H1 (cell line): Measurements from ENCODE around the gene PRR30. TPM values are rescaled to one million over a fixed set of nuclear protein-coding genes. Genes with fewer than 3 reads are reported as not detected.

ENCODE experiments used
- CHD7 ChIP-seq: fragments of 300-600 bp; sonication (generic); IDR thresholded peaks from 2 replicates; pipeline ENCODE4 v1.7.1; 2012; ENCODE audit warnings: low read length, moderate library complexity, mild to moderate bottlenecking, inconsistent platforms; ENCODE audit not compliant: insufficient replicate concordance
- HDAC6 ChIP-seq: IDR thresholded peaks from one replicate; pipeline ENCODE4 v1.7.1; 2012; ENCODE audit warnings: low read depth, mild to moderate bottlenecking, inconsistent platforms, low read length, moderate library complexity
- KDM1A ChIP-seq: fragments of 200-600, 300-600 bp; sonication (generic); IDR thresholded peaks from 2 replicates; pipeline ENCODE4 v1.7.1; 2016; ENCODE audit warnings: mild to moderate bottlenecking, low read length, borderline replicate concordance
- NRF1 ChIP-seq: IDR thresholded peaks from 2 replicates; pipeline ENCODE4 v1.6.1; 2011; ENCODE audit warnings: mild to moderate bottlenecking, low read depth, low read length, improper control_type of control experiment
- PHF8 ChIP-seq: fragments of 200-600 bp; sonication (generic); conservative IDR thresholded peaks from 2 replicates; pipeline ENCODE4 v1.7.1; 2012; ENCODE audit warnings: low read depth, mild to moderate bottlenecking, inconsistent platforms, low read length, moderate library complexity
- RFX5 ChIP-seq: IDR thresholded peaks from 2 replicates; pipeline ENCODE4 v1.6.1; 2011; ENCODE audit warnings: low read depth, low read length, improper control_type of control experiment, borderline replicate concordance
- SAP30 ChIP-seq: fragments of 300-600 bp; sonication (generic); IDR thresholded peaks from 2 replicates; pipeline ENCODE4 v1.7.1; 2012; ENCODE audit warnings: low read length, moderate library complexity, mild to moderate bottlenecking, inconsistent platforms; ENCODE audit not compliant: insufficient read depth, insufficient replicate concordance
- SIX5 ChIP-seq: IDR thresholded peaks from 2 replicates; pipeline ENCODE4 v1.6.1; 2011; ENCODE audit warnings: mild to moderate bottlenecking, low read depth, low read length
- SP2 ChIP-seq: IDR thresholded peaks from 2 replicates; pipeline ENCODE4 v1.6.1; 2012; ENCODE audit warnings: mild to moderate bottlenecking, low read length, inconsistent platforms
- TCF12 ChIP-seq: IDR thresholded peaks from 2 replicates; pipeline ENCODE4 v1.6.1; 2011; ENCODE audit warnings: low read depth, mild to moderate bottlenecking, low read length
- polyA plus RNA-seq, 7 experiments: library from polyadenylated mRNA; depleted of rRNA in 3 of 7; stranded (reverse) in 5 of 7; unstranded in 2 of 7; fragments of >200 nt in 5 of 7; fragments of 200-250 nt in 2 of 7; gene quantifications; 1 replicate in 5 of 7; 2 replicates in 1 of 7; 4 replicates in 1 of 7; pipeline versions ENCODE4 v1.2.1 to v1.2.3, GENCODE V29; 2011 to 2013; ENCODE audit warnings: missing spikeins in 2 of 7, mixed read lengths in 2 of 7
- total RNA-seq: library from RNA; stranded (reverse); fragmentation: NEBNext Ultra II Directional; extraction: Animal tissue kit (Norgen Biotek cat#: 25700); gene quantifications from 2 replicates; pipeline ENCODE4 v1.2.1, GENCODE V29; 2021

PRR30 gene
- total and polyA plus RNA-seq, 2 of the 8 experiments (the other 6 are each of a cell fraction or from before 2014, with no cell fraction given): not detected

- TF ChIP-seq CHD7 (no peak), SIX5 (no peak), PHF8 (no peak), RFX5 (no peak), HDAC6 (no peak), SP2 (no peak), TCF12 (no peak), KDM1A (no peak), SAP30 (no peak), NRF1 (no peak)
Observed at GRCh38 chr2:27171351-27171848, 32.2 kb upstream of the PRR30 start (continued).
